C4-2B (cell line): ENCODE results near the gene VAC14.

Experiments used
- ZFX ChIP-seq: fragments of 450-650 bp; IDR thresholded peaks from 2 replicates; pipeline ENCODE4 v1.6.1; 2017
- TF ChIP-seq, protein P1 (sequence below): fragments of 450-650 bp; conservative IDR thresholded peaks from 2 replicates; pipeline ENCODE4 v1.5.1; 2017; ENCODE audit warnings: mild to moderate bottlenecking

DNA sequence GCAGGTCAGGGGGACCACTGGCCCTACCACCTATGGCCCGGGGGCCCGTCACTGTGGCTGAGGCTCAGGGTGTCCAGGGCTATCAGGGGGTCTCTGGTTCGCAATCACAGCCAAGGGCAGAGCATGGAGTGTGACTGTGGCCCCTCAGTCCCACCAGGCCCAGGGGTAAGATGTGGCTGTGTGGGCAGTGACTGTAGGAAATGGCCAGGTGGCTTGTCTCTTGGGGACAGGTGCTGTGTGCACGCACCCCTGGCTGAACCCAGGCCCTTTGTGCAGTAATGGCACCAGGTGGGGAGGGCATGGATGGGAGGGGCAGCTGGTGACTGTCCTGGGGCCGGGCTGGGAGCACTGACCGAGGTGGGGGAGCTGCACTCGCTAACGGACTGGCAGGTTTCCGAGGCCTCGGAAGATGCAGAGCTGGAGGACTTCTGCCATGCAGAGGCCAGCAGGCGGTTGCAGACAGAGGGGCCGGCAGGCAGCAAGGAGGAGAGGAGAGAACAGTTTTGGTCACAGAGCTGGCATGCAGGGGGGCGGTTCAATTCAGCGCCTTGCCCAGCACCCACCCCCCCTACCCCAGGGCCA, 135.8 kb downstream of the VAC14 start:
- TF ChIP-seq, protein P1, sequence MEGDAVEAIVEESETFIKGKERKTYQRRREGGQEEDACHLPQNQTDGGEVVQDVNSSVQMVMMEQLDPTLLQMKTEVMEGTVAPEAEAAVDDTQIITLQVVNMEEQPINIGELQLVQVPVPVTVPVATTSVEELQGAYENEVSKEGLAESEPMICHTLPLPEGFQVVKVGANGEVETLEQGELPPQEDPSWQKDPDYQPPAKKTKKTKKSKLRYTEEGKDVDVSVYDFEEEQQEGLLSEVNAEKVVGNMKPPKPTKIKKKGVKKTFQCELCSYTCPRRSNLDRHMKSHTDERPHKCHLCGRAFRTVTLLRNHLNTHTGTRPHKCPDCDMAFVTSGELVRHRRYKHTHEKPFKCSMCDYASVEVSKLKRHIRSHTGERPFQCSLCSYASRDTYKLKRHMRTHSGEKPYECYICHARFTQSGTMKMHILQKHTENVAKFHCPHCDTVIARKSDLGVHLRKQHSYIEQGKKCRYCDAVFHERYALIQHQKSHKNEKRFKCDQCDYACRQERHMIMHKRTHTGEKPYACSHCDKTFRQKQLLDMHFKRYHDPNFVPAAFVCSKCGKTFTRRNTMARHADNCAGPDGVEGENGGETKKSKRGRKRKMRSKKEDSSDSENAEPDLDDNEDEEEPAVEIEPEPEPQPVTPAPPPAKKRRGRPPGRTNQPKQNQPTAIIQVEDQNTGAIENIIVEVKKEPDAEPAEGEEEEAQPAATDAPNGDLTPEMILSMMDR = no peak
- no peak for TF ChIP-seq ZFX
